Measurements from ENCODE around the gene PDE4B.

PDE4B gene

GRCh38 chr1:66244429-66244828, 451.7 kb downstream of the PDE4B start:
- H3K36me3 ChIP-seq = no peaks in the 10 kb centered on the region
- no peak overlapping the region for H3K4me3 ChIP-seq (ENCODE audit: low read depth in 1 of 2, low read length in 1 of 2)
- H3K27ac ChIP-seq = no peak overlapping the region
- H3K4me1 ChIP-seq (ENCODE audit: control insufficient read depth in 1 of 2, insufficient read depth in 1 of 2, low read depth in 1 of 2, low read length in 1 of 2) = no peaks in the 10 kb centered on the region
- H3K9me3 ChIP-seq = no peaks in the 10 kb centered on the region
- H3K27me3 ChIP-seq = no peaks in the 10 kb centered on the region
- no peak for TF ChIP-seq CTCF (IDR thresholded peaks at IDR 0.05)

- Histone ChIP-seq H3K9me3 (no peaks in the 10 kb centered on the region), H3K27ac (no peak overlapping the region), H3K36me3 (no peaks in the 10 kb centered on the region), H3K4me1 (ENCODE audit: control insufficient read depth in 1 of 2, insufficient read depth in 1 of 2, low read depth in 1 of 2, low read length in 1 of 2) (peaks cover 3 to 6% of the 10 kb centered on the region in 2 experiments), H3K4me3 (ENCODE audit: low read depth in 1 of 2, low read length in 1 of 2) (no peak overlapping the region), H3K27me3 (no peaks in the 10 kb centered on the region)
- no peak for TF ChIP-seq CTCF (IDR thresholded peaks at IDR 0.05)
These were observed 453.0 kb downstream of the PDE4B start for GRCh38 chr1:66245691-66246090.

GRCh38 chr1:66246351-66247269, 453.9 kb downstream of the PDE4B start:
- Histone ChIP-seq H3K36me3 (no peaks in the 10 kb centered on the region), H3K9me3 (no peaks in the 10 kb centered on the region), H3K27me3 (no peaks in the 10 kb centered on the region), H3K27ac (no peak overlapping the region), H3K4me1 (ENCODE audit: control insufficient read depth in 1 of 2, insufficient read depth in 1 of 2, low read depth in 1 of 2, low read length in 1 of 2) (peaks cover 7 to 14% of the 10 kb centered on the region in 2 experiments), H3K4me3 (ENCODE audit: low read depth in 1 of 2, low read length in 1 of 2) (no peak overlapping the region)
- no peak for TF ChIP-seq CTCF (IDR thresholded peaks at IDR 0.05)

- H3K27ac ChIP-seq = no peak overlapping the region
- no peak overlapping the region for H3K4me3 ChIP-seq (ENCODE audit: low read depth in 1 of 2, low read length in 1 of 2)
- H3K36me3 ChIP-seq = no peaks in the 10 kb centered on the region
- H3K27me3 ChIP-seq = no peaks in the 10 kb centered on the region
- no peaks in the 10 kb centered on the region for H3K9me3 ChIP-seq
- no peak for TF ChIP-seq CTCF (IDR thresholded peaks at IDR 0.05)
- peaks cover 16 to 22% of the 10 kb centered on the region in 2 experiments for H3K4me1 ChIP-seq (ENCODE audit: control insufficient read depth in 1 of 2, insufficient read depth in 1 of 2, low read depth in 1 of 2, low read length in 1 of 2)
These were observed 454.9 kb downstream of the PDE4B start for GRCh38 chr1:66247415-66248208.

GRCh38 chr1:66248257-66248656, 455.6 kb downstream of the PDE4B start:
- Histone ChIP-seq H3K27ac (no peak overlapping the region), H3K36me3 (no peaks in the 10 kb centered on the region), H3K9me3 (no peaks in the 10 kb centered on the region), H3K4me1 (ENCODE audit: control insufficient read depth in 1 of 2, insufficient read depth in 1 of 2, low read depth in 1 of 2, low read length in 1 of 2) (peaks cover 16 to 22% of the 10 kb centered on the region in 2 experiments), H3K27me3 (no peaks in the 10 kb centered on the region), H3K4me3 (ENCODE audit: low read depth in 1 of 2, low read length in 1 of 2) (no peak overlapping the region)
- no peak for TF ChIP-seq CTCF (IDR thresholded peaks at IDR 0.05)

Data from neutrophil (primary cell).